ENCODE results near the gene VWA5B1.

- TF ChIP-seq POLR2A (IDR thresholded peaks at IDR 0.05; ENCODE audit: low read depth, low read length) (no peak), POLR2AphosphoS5 (IDR thresholded peaks at IDR 0.05; ENCODE audit: insufficient read depth, low read depth, low read length) (no peak)
Measured at GRCh38 chr1:20318971-20319370, 28.3 kb downstream of the VWA5B1 start.
